ENCODE measurements around the gene PTPN1. TPM values are rescaled to one million over a fixed set of nuclear protein-coding genes. Genes with fewer than 3 reads are reported as not detected.

The PTPN1 gene
- polyA plus RNA-seq, 3 donors: 12.4 to 21.4 (median 19.1) TPM

- no peak overlapping the region for H3K9ac ChIP-seq (ENCODE audit: insufficient read depth, low read length, poor library complexity, severe bottlenecking)
- Mint-ChIP-seq H3K27ac (peak overlapping the region in 1 of 7 donors; percentile 15), H3K9me3 (peaks cover 0 to 4% (median 0%) of the 10 kb centered on the region in 7 donors), H3K4me3 (no peak overlapping the region), H3K4me1 (peaks cover 5% of the 10 kb centered on the region), H3K36me3 (no peaks in the 10 kb centered on the region), H3K27me3 (ENCODE audit: low read depth in 3 of 3) (peaks cover 4 to 11% (median 6%) of the 10 kb centered on the region in 3 donors)
- intact Hi-C loops (cut with micrococcal nuclease): no loop called here
- no peaks in the 10 kb centered on the region for H3K36me3 ChIP-seq (replicated peaks in 1 of 2; ENCODE audit: control insufficient read depth in 1 of 2, insufficient read depth in 2 of 2, low read length in 2 of 2)
- no peaks in the 10 kb centered on the region for H4K20me1 ChIP-seq (ENCODE audit: insufficient read depth, low read length)
- 97% methylated on average over 5 of the region's 12 CpGs for WGBS (ENCODE audit: insufficient coverage)
- no peak overlapping the region for H3K4me3 ChIP-seq (replicated peaks in 1 of 3; ENCODE audit: low read depth in 2 of 3, low read length in 3 of 3)
- H3K4me2 ChIP-seq (replicated peaks; ENCODE audit: extremely low read depth, low read length, poor library complexity, severe bottlenecking): no peak overlapping the region
- no peak overlapping the region for H2AFZ ChIP-seq (ENCODE audit: insufficient read depth, low read depth, low read length, poor library complexity, severe bottlenecking)
- no peak overlapping the region for H3K27ac ChIP-seq (ENCODE audit: low read depth in 1 of 2, low read length in 2 of 2)
- no peaks in the 10 kb centered on the region for H3K27me3 ChIP-seq (ENCODE audit: control insufficient read depth in 2 of 2, insufficient read depth in 2 of 2, low read length in 2 of 2)
- no peaks in the 10 kb centered on the region for H3K9me3 ChIP-seq (replicated peaks in 1 of 2; ENCODE audit: control insufficient read depth in 1 of 2, insufficient read depth in 1 of 2, low read length in 2 of 2)
- no peak for DNase-seq
- no peaks in the 10 kb centered on the region for H3K79me2 ChIP-seq (ENCODE audit: insufficient read depth, low read length)
- TF ChIP-seq CTCF (IDR thresholded peaks at IDR 0.05): no peak
- H3K4me1 ChIP-seq (ENCODE audit: control insufficient read depth in 1 of 2, insufficient read depth in 2 of 2, low read length in 2 of 2): no peaks in the 10 kb centered on the region
Measured at GRCh38 chr20:50600281-50600895, 90.2 kb downstream of the PTPN1 start.

DNA sequence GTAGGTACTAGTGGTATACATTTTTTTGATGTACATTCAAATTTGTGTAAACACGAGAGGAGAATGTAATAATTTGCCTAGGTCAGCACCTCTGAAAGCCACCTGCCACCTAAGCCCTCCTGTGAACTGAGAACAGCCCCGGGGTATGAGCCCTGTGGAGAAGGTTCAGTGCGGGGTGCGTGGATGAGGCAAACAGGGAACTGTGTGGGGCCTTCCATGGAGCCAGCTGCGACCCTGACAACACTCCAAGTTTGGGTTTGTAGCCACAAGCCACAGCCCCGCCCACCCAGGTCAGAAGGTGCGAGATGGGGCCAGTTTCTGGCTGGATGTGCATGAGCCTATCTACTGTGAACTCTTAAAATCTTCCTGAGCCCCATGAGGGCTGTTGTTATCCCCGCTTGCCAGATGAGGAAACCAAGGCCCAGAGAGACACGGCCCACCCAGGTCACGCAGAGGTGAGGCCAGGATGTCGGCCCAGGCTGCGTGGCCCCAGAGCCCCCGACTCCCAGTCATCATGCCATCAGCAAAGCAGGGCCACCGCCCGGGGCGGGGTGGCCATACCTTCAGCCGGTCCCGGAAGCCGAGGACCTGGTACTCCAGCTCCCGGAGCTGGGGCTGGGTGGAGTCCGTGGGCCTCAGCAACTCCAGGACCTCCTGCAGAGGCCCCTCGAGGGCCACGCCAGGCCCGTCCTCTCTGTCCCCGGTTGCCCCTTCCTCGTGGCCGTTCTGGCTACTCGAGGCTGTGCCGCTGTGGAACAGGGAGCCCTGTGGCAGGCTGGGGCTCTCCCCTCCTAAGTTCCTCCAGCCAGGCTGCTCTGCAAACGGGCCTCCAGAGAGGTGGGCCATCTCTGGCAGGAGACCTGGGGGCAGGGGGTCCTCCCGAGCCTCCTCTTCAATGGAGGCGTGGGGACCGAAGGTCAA, 91.6 kb downstream of the PTPN1 start:
- no peak for DNase-seq

More for the DNA sequence above, 91.6 kb downstream of the PTPN1 start:
- H3K27me3 ChIP-seq (ENCODE audit: control insufficient read depth in 2 of 2, insufficient read depth in 2 of 2, low read length in 2 of 2): no peaks in the 10 kb centered on the region
- no peaks in the 10 kb centered on the region for H4K20me1 ChIP-seq (ENCODE audit: insufficient read depth, low read length)
- intact Hi-C loops (cut with micrococcal nuclease): no loop called here
- H3K79me2 ChIP-seq (ENCODE audit: insufficient read depth, low read length): no peaks in the 10 kb centered on the region
- 83% methylated on average over 33 of the region's 33 CpGs for WGBS (ENCODE audit: insufficient coverage)
- H3K9me3 ChIP-seq (replicated peaks in 1 of 2; ENCODE audit: control insufficient read depth in 1 of 2, insufficient read depth in 1 of 2, low read length in 2 of 2): no peaks in the 10 kb centered on the region
- no peak for TF ChIP-seq CTCF (IDR thresholded peaks at IDR 0.05)
- Mint-ChIP-seq H3K27ac (no peak overlapping the region), H3K36me3 (no peaks in the 10 kb centered on the region), H3K4me3 (no peak overlapping the region), H3K9me3 (peaks cover 0 to 4% (median 0%) of the 10 kb centered on the region in 7 donors), H3K4me1 (no peaks in the 10 kb centered on the region), H3K27me3 (ENCODE audit: low read depth in 3 of 3) (peaks cover 1 to 8% (median 6%) of the 10 kb centered on the region in 3 donors)
- H3K4me1 ChIP-seq (ENCODE audit: control insufficient read depth in 1 of 2, insufficient read depth in 2 of 2, low read length in 2 of 2): no peaks in the 10 kb centered on the region
- no peak overlapping the region for H3K4me3 ChIP-seq (replicated peaks in 1 of 3; ENCODE audit: low read depth in 2 of 3, low read length in 3 of 3)
- H2AFZ ChIP-seq (ENCODE audit: insufficient read depth, low read depth, low read length, poor library complexity, severe bottlenecking): no peak overlapping the region
- no peak overlapping the region for H3K27ac ChIP-seq (ENCODE audit: low read depth in 1 of 2, low read length in 2 of 2)
- no peak overlapping the region for H3K9ac ChIP-seq (ENCODE audit: insufficient read depth, low read length, poor library complexity, severe bottlenecking)
- no peaks in the 10 kb centered on the region for H3K36me3 ChIP-seq (replicated peaks in 1 of 2; ENCODE audit: control insufficient read depth in 1 of 2, insufficient read depth in 2 of 2, low read length in 2 of 2)
- no peak overlapping the region for H3K4me2 ChIP-seq (replicated peaks; ENCODE audit: extremely low read depth, low read length, poor library complexity, severe bottlenecking)
